DOHH2 (cell line): ENCODE data around the gene ARRDC4.

ENCODE experiments used
- CTCF ChIP-seq: fragments of 200-600 bp; sonication (generic); IDR thresholded peaks from one replicate; pipeline ENCODE4 v1.5.1; 2014; ENCODE audit warnings: antibody characterized with exemption, mild to moderate bottlenecking, low read depth, low read length; ENCODE audit not compliant: poor library complexity, severe bottlenecking
- EZH2phosphoT487 ChIP-seq: fragments of 200-600 bp; sonication (generic); IDR thresholded peaks from 2 replicates; pipeline ENCODE4 v1.6.1; 2017; ENCODE audit warnings: borderline replicate concordance, mild to moderate bottlenecking, antibody characterized with exemption, low read length, moderate library complexity, mixed read lengths

GRCh38 chr15:97972366-97972765 lies 11.9 kb downstream of the ARRDC4 start:
- TF ChIP-seq CTCF = no peak
- no peak for TF ChIP-seq EZH2phosphoT487
